NCI-H1436 treated with DMSO at 0.1 percent for 48 hours (cell line): ENCODE data around the gene B3GNT4.
"Not testable (repeated sequence)": the region's sequence is repeated elsewhere in the genome, so short reads cannot be mapped to it uniquely, and the experiment has no call there.

ENCODE experiments used
- DNase-seq: peaks from one replicate; lab custom pipeline; 2025; lab: John Stamatoyannopoulos, UW

The B3GNT4 gene

DNA sequence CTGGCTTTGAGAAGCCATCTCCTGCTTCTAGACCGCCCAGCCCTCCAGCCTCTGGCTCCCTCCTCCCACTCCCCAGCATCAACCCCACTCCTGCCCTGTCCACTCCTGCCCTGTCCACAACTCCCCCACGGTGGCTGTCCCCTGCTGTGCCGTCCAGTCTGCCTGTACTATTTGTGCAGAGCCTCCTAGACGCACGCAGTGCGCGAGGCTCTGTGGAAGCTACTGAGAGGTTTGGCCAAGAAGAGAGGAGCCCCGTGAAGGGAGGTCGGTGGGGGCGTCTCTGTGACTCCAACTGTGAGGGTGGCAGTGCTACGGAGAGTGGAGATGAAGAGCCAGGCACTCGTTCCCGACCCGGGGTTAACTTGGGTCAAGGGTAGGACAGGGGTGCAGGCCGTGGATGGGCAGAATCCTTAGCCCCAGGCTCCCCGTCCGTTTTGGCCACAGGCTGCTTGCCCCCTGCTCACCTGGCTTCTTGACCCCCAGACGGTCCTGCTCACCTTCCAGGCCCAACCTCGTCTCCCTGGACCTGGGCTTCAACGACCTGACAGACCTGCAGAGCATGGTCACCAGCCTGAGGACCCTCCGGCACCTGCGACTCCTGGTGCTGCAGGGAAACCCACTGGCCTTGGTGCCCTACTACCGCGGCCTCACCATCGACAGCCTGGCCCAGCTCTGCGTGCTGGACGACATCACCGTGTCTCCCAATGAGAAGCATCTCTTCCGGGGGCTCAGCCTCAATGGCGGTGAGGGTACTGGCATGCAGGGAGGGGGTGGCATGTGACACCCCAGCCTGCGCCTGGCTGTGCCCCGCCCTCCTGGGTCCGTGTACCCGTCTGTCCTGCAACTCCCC is 13.7 kb upstream of the B3GNT4 start:
- no peak for DNase-seq

DNA sequence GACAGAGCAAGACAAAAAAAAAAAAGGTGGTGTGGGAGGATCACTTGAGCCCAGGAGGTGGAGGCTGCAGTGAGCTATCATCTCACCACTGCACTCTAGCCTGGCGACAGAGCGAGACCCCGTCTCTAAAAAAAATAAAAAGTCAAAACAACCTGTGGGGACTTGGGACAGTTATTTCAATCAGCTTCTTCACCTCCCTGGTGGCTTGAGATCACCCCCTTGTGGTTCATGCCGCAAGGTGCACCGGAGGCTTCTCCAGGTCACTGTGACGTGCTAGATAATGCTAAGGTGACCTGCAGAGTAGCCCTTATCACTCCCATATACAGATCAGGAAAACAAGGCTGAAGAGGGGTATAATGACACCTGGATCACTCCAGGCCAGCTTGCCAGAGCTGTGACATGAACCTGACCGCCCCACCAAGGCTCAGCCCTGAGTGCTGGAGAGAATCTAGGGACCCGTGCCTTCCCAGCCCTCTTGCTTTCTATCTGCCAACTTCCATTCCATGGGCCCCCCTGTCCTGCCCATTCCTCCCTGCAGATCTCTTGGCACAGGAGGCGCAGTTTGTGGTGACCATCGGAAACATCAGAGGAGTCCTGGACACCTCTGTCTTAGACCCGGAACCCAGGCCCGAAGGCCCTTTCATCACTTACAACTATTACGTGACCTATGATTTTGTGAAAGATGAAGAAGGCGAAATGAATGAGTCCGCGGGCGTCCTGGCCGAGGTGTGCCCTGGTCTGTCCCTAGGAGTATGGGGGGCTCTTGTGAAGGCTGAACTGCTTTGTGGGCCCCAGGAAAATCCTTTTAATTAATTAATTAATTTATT is 12.5 kb upstream of the B3GNT4 start:
- DNase-seq = no peak

DNA sequence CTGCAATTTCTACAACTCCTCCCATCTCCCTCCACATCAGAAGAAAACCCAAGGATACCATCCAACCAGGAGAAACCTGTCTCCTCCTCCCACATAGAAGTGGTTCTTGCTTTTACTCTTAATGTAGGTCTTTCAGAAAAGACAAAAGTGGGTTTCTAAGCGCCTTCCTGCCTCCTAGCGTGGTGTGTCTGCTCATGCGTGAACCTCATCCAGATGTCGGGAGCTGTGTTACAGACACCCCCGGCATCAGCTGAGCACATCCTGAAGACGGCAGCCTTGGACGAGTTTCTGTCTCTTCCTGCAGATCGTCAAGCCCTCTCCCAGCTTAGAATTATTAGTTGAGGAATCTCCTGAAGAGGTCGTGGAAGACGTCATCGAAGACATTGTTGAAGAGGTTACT is 11.1 kb upstream of the B3GNT4 start:
- DNase-seq = no peak

DNA sequence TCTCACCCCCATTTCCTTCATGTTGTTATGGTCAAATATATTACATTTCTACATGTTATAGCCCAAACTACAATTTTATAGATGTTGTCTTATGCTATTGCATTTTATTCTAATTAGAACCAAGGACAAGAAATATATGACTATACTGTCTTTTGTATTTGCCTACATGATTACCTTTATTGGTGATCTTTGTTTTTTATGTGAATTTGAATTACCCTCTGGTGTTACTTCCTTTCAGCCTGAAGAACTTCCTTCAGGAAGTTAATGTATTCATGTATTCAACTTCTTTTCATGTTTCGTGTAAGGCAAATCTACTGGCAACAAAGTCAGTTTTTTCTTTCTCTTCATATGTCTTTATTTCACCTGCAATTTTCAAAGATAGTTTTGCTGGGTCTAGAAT is 8.7 kb upstream of the B3GNT4 start:
- no peak for DNase-seq

DNA sequence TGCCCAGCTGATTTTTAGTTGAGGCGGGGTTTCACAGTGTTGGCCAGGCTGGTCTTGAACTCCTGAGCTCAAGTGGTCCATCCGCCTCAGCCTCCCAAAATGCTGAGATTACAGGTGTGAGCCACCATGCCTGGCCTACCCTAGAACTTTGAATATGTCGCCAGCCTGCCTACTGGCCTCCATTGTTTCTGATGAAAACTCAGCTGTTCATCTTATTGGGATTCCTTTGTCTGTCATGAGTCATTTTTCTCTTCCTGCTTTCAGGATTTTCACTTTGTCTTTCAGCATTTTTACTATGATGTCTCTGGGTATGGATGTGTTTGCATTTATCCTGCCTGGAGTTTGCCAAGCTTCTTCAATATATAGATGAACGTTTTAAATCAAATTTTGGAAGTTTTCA is 8.1 kb upstream of the B3GNT4 start:
- no peak for DNase-seq

DNA sequence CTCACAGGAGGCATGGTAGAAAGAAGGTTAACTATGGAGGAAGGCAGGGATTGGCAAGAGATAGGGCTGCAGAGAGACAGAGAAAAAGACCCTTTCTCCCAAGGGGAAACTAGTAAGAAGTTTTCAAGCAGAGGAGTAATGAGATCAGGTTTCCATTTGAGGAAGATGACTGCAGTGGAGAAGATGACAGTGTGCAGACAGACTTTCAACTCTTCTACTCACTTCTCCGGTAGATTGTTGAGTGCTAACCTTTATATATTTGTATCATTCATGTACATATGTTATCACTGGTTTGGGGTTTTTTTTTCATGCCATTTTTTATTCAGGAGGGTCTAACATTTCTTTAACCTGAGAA is 5.9 kb upstream of the B3GNT4 start:
- no peak for DNase-seq

DNA sequence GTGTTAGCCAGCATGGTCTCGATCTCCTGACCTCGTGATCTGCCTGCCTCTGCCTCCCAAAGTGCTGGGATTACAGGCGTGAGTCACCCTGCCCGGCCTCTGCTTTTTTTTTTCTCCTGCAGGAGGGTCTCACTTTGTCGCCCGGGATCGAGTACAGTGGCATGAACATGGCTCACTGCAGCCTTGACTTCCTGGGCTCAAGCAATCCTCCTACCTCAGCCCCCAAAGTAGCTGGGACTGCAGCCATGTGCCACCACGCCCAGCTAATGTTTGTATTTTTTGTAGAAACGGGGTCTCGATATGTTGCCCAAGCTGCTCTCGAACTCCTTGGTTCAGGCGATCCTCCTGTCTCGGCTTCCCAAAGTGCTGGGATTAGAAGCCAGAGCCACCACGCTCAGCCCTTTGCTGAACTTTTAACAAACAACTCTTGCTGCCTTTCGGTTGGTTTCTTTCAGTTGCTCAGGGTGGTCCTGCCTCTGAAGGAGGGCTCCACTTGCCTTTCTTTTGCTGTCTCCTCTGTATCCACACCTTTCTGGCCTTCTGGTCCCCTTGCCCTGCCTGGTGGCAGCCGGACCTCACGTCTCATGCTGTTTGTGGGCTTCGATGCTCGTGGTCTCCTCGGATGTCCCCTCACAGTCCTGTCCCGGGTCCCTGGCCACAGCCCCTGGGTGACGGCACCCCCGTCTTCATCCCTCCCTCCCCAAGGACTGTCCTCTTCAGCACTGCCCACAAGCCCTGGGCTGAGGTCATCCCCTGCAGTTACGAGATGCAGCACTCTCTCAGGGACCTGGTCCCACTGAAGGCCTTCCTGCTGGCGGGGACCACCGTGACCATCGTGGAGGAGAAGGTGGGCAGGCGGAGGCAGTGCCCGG is 3.8 kb upstream of the B3GNT4 start:
- DNase-seq = no peak

DNA sequence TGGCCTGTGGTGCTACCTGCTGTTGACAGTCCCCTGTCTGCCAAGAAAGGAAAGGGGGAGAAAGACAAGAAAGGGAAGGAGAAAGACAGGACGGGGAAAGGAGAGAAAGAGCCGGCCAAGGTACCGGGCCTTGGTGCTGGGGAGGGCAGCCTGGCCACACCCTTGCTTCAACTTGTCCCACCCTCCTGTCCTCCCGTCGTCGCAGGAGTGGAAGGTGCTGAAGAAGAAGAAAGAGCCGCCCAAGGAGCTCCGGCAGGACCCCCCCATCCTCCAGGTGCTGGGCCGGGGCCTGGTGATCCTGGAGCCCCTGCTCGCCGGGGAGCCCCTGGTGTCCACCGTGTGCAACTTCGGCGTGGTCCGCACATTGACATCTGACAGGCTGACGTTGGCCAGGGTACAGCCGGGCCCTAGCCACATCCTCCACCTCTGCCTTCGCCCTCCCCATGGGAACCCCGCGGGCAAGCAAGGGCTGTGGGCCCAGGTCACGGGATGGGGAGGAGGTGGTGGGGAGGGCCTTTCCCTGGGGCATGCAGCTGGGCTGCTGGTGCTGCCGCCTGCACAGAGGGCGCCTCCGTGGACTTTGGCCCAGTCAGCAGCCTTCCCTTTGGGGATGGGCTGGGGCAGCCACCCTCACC is 2.9 kb upstream of the B3GNT4 start:
- DNase-seq = no peak

DNA sequence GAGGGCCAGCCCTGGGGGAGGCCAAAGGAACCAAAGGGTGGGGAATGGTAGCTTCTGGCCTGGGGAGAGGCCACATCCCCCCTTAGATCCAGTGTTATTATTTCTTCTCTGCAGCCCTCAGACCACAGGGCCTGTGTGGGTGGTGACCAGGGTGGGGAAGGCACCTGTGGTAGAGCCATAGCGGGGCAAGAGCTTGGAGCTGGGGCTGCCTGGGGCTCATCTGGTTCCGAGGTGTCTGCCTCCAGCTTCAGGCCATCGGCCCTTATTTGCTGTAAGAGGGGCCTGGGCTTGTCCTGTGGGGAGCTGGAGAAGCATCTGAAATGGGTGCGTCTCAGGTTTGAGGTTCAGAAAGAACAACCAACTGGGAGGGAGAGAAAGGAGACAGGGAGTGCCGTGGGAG is 2.1 kb upstream of the B3GNT4 start:
- no peak for DNase-seq

DNA sequence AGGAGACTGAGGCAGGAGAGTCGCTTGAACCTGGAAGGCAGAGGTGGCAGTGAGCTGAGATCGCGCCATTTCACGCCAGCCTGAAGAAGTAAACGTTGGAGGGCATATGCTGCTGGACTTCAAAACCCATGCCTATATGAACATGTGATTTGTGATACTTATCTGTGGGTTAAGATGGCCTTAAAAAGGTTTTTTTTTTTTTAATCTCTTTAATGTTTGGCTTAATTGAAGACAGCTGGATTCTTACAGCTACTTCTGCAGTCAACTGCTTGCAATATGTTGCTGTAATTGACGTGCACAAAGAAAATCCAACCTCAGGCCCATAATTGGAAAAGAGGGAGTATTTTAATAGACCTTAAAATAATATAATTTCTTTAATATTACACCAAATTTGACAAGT is 1.5 kb upstream of the B3GNT4 start:
- DNase-seq = no peak

DNA sequence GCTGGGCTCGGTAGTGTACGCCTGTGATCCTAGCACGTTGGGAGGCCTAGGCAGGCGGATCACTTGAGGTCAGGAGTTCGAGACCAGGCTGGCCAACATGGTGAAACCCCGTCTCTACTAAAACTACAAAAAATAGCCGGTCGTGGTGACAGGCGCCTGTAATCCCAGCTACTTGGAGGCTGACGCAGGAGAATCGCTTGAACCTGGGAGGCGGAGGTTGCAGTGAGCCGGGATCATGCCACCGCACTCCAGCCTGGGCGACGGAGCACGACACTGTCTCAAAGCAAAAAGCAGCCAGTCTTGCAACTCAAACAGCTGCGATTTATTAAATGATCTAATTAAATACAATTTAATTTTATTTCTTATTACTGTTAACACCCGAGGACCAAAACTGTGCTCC is 698 bp upstream of the B3GNT4 start:
- not testable (repeated sequence) for DNase-seq

DNA sequence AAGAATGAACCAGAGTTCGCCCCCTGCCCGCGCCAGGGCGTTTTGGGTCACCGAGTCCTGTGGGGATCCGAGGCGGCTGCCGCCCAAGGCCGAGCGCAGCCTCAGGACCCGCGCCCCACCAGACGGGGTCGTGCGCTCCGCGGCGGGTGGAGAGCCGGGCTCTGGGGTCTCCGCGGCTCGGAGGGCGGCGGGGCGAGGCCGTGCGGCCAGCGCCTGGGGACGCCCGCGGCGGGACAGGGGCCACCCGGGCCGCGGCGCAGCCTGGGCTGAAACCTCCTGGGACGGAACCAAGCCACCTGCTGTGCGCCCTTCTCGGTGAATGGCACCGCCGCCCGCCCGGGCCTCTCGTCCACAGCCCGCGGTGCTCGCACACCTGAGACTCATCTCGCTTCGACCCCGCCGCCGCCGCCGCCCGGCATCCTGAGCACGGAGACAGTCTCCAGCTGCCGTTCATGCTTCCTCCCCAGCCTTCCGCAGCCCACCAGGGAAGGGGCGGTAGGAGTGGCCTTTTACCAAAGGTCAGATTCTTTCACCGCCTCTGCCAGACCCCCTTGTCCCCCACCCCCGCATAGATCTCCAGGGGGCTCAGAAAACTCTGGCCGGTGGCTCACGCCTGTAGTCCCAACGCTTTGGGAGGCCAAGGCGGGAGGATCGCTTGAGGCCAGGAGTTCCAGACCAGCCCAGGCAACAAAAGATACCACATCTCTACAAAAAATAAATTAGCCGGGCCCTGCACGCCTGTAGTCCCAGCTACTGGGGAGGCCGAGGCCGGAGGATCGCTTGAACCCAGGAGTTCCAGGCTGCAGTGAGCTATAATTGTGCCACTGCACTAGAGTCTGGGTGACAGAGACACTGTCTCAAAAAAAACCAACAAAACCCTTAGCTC is 901 bp downstream of the B3GNT4 start:
- DNase-seq = no peak

DNA sequence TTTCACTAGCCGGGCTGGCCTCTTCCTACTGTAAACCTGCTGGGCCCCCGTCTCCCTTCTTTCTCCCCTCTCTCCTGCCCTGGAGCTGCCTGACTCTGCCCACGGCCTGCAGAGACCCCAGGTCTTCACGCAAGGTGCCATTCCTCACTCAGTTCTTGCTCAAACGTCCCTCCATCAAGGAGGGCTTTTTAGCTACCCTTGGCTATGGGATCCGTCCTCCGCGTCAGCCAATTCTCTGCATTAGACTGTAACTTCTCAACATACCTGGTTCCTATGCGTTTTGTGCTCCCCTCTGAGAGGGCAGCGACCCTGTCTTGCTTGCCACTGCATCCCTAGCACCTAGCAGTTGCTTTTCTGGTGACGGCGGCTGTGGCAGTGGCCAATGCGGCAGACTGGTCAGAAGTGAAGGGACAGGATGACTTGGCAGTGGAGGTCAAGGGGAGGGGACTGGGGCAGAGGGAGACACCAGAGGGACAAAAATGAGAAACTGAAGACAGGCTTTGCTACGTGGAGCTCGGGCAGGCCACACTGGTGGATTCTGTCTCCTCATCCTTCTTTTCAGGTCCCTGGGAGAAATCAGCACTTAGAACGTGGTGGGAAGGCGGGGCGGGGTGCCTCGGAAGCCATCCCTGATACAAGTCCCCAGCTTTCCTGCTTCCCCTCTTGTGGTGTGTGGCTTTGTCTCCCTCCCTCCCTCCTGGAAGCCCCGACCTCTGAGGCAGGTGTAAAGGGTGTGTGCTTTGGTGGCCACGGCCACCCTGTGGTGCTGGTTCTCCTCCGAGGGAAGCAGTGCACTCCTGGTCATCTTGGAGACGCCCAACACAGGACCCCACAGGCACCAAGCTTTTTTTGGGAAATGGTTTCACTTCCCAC is 1.8 kb downstream of the B3GNT4 start:
- DNase-seq = no peak

DNA sequence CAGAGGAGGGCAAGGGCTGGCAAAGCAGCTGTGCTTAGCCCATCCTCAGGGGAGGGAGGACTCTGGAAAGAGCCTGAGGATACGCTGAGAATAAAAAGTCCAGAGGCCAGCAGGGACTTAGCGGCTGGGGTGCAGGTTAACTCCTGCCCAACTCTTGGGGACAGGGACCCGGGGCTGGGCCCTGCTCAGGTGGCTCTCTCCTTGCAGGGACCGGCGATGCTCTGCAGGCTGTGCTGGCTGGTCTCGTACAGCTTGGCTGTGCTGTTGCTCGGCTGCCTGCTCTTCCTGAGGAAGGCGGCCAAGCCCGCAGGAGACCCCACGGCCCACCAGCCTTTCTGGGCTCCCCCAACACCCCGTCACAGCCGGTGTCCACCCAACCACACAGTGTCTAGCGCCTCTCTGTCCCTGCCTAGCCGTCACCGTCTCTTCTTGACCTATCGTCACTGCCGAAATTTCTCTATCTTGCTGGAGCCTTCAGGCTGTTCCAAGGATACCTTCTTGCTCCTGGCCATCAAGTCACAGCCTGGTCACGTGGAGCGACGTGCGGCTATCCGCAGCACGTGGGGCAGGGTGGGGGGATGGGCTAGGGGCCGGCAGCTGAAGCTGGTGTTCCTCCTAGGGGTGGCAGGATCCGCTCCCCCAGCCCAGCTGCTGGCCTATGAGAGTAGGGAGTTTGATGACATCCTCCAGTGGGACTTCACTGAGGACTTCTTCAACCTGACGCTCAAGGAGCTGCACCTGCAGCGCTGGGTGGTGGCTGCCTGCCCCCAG is 2.8 kb downstream of the B3GNT4 start:
- DNase-seq = no peak

DNA sequence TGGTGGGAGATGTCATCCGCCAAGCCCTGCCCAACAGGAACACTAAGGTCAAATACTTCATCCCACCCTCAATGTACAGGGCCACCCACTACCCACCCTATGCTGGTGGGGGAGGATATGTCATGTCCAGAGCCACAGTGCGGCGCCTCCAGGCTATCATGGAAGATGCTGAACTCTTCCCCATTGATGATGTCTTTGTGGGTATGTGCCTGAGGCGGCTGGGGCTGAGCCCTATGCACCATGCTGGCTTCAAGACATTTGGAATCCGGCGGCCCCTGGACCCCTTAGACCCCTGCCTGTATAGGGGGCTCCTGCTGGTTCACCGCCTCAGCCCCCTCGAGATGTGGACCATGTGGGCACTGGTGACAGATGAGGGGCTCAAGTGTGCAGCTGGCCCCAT is 3.5 kb downstream of the B3GNT4 start:
- DNase-seq = no peak

DNA sequence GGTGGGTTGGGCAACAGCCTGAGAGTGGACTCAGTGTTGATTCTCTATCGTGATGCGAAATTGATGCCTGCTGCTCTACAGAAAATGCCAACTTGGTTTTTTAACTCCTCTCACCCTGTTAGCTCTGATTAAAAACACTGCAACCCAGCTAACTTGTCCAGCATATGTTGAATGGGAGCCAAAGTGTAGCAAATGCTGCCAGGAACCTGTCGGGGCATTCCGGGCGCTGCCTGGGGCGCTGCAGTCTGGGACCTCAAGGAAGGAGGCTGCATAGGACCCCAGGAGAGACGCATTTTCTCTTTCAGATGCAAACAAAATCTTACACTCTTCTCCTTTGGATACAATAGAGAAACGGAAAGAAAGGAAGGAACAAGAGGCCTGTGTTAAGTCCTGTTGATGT is 3.9 kb downstream of the B3GNT4 start:
- DNase-seq = no peak

DNA sequence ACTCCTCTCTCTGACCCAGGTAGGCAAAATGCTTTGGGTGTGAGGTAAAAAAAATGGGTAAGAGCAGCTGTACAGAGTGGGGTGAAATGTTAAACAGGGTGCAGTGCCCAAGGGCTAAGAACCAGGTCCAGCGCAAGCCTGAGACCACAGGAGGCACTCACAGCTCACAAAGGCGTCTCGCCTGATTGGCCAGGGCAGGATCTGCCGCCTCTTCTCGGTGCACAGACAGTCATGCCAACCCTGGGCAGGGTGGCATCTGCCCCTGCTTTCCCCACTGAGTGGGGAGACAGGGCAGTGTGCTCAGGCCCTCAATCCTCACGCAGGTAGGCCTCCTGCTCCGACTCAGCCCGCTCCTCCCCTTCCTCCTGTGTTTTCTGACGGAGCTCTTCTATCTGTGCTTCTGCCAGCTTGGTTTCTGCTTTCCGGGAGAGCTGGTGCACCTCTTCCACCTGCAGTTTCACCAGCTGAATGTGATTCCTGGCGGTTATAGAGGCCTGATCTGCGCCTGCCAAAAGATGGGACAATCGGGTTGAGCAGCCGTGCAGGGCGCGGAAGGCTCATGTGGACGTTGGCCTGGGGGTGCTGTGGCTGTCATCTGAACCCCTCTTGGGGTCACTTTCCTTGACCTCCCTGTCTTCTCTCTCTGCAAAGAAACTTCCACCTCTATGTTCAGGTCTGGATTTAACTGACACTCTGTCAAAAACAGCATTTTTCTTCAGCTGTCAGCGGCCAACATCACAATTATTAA is 4.7 kb downstream of the B3GNT4 start:
- DNase-seq = no peak

DNA sequence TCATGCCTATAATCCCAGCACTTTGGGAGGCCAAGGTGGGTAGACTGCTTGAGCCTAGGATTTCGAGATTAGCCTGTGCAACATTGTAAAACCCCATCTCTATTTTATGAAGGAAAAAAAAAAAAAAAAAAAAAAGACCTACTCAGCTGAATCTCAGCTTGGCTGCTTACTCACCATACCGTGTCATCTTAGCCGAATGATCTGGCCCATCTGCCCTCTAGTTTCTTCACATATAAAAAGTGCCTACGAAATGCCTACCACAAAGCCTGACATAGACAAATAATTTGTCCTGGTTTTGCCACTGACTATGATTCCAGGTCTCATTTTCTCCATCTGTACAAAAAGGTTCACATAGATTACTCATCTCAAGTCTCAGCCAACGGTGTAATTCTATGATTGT is 12.3 kb downstream of the B3GNT4 start:
- DNase-seq = no peak

DNA sequence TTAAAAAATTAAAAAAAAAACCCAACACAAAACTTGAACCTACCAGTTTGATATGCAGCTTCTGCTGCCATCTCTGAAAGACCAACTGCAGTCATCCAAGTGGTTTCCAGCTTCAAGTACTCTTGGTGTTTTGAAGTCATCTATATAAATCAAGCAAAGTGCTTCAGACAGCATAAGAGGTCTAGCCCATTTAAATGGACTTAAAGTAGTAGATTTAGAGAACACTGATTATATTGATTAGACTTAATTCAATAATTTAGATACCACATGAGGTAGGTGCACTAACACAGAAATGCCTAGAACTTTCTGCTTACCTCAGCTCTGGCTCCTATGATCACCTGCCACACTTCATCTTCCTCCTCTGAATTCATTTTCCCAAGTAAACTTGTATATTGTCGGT is 12.9 kb downstream of the B3GNT4 start:
- no peak for DNase-seq
